ENCODE results near the gene PIGP. TPM values are rescaled to one million over a fixed set of nuclear protein-coding genes. Genes with fewer than 3 reads are reported as not detected.

Gene PIGP
- total and polyA plus RNA-seq, 2 of the 13 experiments (the other 11 are each of a cell fraction or from before 2014, with no cell fraction given), result 14.8 to 33.4 TPM

- TF ChIP-seq, protein P1, sequence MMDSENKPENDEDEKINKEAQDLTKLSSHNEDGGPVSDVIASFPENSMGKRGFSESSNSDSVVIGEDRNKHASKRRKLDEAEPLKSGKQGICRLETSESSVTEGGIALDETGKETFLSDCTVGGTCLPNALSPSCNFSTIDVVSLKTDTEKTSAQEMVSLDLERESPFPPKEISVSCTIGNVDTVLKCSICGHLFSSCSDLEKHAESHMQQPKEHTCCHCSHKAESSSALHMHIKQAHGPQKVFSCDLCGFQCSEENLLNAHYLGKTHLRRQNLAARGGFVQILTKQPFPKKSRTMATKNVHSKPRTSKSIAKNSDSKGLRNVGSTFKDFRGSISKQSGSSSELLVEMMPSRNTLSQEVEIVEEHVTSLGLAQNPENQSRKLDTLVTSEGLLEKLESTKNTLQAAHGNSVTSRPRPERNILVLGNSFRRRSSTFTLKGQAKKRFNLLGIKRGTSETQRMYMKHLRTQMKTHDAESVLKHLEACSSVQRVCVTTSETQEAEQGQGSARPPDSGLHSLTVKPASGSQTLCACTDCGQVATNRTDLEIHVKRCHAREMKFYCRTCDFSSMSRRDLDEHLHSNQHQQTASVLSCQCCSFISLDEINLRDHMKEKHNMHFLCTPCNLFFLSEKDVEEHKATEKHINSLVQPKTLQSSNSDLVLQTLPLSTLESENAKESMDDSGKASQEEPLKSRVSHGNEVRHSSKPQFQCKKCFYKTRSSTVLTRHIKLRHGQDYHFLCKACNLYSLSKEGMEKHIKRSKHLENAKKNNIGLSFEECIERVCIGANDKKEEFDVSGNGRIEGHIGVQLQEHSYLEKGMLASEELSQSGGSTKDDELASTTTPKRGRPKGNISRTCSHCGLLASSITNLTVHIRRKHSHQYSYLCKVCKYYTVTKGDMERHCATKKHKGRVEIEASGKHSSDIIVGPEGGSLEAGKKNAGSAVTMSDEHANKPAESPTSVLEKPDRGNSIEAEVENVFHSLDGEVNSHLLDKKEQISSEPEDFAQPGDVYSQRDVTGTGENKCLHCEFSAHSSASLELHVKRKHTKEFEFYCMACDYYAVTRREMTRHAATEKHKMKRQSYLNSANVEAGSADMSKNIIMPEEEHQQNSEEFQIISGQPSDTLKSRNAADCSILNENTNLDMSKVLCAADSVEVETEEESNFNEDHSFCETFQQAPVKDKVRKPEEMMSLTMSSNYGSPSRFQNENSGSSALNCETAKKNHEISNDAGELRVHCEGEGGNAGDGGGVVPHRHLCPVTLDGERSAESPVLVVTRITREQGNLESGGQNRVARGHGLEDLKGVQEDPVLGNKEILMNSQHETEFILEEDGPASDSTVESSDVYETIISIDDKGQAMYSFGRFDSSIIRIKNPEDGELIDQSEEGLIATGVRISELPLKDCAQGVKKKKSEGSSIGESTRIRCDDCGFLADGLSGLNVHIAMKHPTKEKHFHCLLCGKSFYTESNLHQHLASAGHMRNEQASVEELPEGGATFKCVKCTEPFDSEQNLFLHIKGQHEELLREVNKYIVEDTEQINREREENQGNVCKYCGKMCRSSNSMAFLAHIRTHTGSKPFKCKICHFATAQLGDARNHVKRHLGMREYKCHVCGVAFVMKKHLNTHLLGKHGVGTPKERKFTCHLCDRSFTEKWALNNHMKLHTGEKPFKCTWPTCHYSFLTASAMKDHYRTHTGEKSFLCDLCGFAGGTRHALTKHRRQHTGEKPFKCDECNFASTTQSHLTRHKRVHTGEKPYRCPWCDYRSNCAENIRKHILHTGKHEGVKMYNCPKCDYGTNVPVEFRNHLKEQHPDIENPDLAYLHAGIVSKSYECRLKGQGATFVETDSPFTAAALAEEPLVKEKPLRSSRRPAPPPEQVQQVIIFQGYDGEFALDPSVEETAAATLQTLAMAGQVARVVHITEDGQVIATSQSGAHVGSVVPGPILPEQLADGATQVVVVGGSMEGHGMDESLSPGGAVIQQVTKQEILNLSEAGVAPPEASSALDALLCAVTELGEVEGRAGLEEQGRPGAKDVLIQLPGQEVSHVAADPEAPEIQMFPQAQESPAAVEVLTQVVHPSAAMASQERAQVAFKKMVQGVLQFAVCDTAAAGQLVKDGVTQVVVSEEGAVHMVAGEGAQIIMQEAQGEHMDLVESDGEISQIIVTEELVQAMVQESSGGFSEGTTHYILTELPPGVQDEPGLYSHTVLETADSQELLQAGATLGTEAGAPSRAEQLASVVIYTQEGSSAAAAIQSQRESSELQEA (CRISPR knock-in tag; IDR thresholded peaks at IDR 0.05; ENCODE audit: not compliant biosample characterization), result peak; percentile 36
- TF ChIP-seq ZNF687 (CRISPR knock-in tag; IDR thresholded peaks at IDR 0.05), result peak; percentile 88; the same call in 1 of the 2 replicates
- no peak for TF ChIP-seq NCOA2 (CRISPR knock-in tag; IDR thresholded peaks at IDR 0.05)
- 0 out of 2 replicates have a peak, but pooled peaks have one; percentile 26 for TF ChIP-seq NR1H2 (CRISPR knock-in tag; IDR thresholded peaks at IDR 0.05; ENCODE audit: borderline replicate concordance, low read depth)
- no peak for TF ChIP-seq ZNF83 (CRISPR knock-in tag; IDR thresholded peaks at IDR 0.05; ENCODE audit: borderline replicate concordance)
- TF ChIP-seq ZFX (CRISPR knock-in tag; IDR thresholded peaks at IDR 0.05; ENCODE audit: low read depth), result no peak
- no peak; the same call in 1 of the 2 replicates for TF ChIP-seq ZBTB25 (CRISPR knock-in tag; IDR thresholded peaks at IDR 0.05)
- no peak for TF ChIP-seq ZNF431 (CRISPR knock-in tag; IDR thresholded peaks at IDR 0.05; ENCODE audit: borderline replicate concordance, low read depth)
- TF ChIP-seq ATF7-NPFF (CRISPR knock-in tag; IDR thresholded peaks at IDR 0.05; ENCODE audit: low read depth), result peak; percentile 81; the same call in 1 of the 2 replicates
- TF ChIP-seq ZNF225 (CRISPR knock-in tag; IDR thresholded peaks at IDR 0.05), result peak; percentile 90
- TF ChIP-seq ZBTB1 (CRISPR knock-in tag; IDR thresholded peaks at IDR 0.05; ENCODE audit: borderline replicate concordance), result peak; percentile 70; the same call in 1 of the 2 replicates
- no peak for TF ChIP-seq PAWR (CRISPR knock-in tag; IDR thresholded peaks at IDR 0.05; ENCODE audit: borderline replicate concordance)
- TF ChIP-seq ZNF550 (CRISPR knock-in tag; IDR thresholded peaks at IDR 0.05; ENCODE audit: borderline replicate concordance), result no peak
- TF ChIP-seq TCF12 (IDR thresholded peaks at IDR 0.05), result no peak
- TF ChIP-seq TCF12 (CRISPR knock-in tag; IDR thresholded peaks at IDR 0.05), result 0 out of 2 replicates have a peak, but pooled peaks have one; percentile 25
These were observed 440 bp downstream of the PIGP start (continued) for GRCh38 chr21:37072274-37072987.
